Germinal center (tissue), 1 donor: ENCODE measurements around the gene ZMIZ1.

Experiments used
- DNase-seq: peaks from one replicate; pipeline ENCODE4 v3.0.0; 2012; ENCODE audit warnings: mixed read lengths, low spot score

ZMIZ1 gene

GRCh38 chr10:79116801-79117723 lies 48.3 kb downstream of the ZMIZ1 start:
- DNase-seq, result no peak

GRCh38 chr10:79118286-79119202 lies 49.8 kb downstream of the ZMIZ1 start:
- DNase-seq, result no peak

- no peak for DNase-seq
These were observed 50.5 kb downstream of the ZMIZ1 start for GRCh38 chr10:79119306-79119705.

GRCh38 chr10:79123547-79123963 lies 54.8 kb downstream of the ZMIZ1 start:
- no peak for DNase-seq

- DNase-seq, result no peak
These were observed 55.3 kb downstream of the ZMIZ1 start for GRCh38 chr10:79124066-79124465.

- DNase-seq, result no peak
These were observed 56.3 kb downstream of the ZMIZ1 start for GRCh38 chr10:79125092-79125491.

- DNase-seq, result no peak
These were observed 57.8 kb downstream of the ZMIZ1 start for GRCh38 chr10:79126351-79127080.

GRCh38 chr10:79127151-79127961 lies 58.6 kb downstream of the ZMIZ1 start:
- no peak for DNase-seq

GRCh38 chr10:79128241-79128922 lies 59.6 kb downstream of the ZMIZ1 start:
- no peak for DNase-seq

- no peak for DNase-seq
These were observed 60.1 kb downstream of the ZMIZ1 start for GRCh38 chr10:79128923-79129305.

GRCh38 chr10:79129361-79129997 lies 60.7 kb downstream of the ZMIZ1 start:
- DNase-seq, result no peak

- no peak for DNase-seq
These were observed 61.5 kb downstream of the ZMIZ1 start for GRCh38 chr10:79130255-79130654.

- no peak for DNase-seq
These were observed 62.1 kb downstream of the ZMIZ1 start for GRCh38 chr10:79130846-79131245.

- no peak for DNase-seq
These were observed 63.3 kb downstream of the ZMIZ1 start for GRCh38 chr10:79131836-79132631.

GRCh38 chr10:79132681-79133381 lies 64.1 kb downstream of the ZMIZ1 start:
- no peak for DNase-seq

- DNase-seq, result no peak
These were observed 64.7 kb downstream of the ZMIZ1 start for GRCh38 chr10:79133416-79133815.

GRCh38 chr10:79135790-79136189 lies 67.0 kb downstream of the ZMIZ1 start:
- no peak for DNase-seq

- DNase-seq, result no peak
These were observed 67.7 kb downstream of the ZMIZ1 start for GRCh38 chr10:79136236-79137005.
